ENCODE measurements around the gene MVD.

The MVD gene

DNA sequence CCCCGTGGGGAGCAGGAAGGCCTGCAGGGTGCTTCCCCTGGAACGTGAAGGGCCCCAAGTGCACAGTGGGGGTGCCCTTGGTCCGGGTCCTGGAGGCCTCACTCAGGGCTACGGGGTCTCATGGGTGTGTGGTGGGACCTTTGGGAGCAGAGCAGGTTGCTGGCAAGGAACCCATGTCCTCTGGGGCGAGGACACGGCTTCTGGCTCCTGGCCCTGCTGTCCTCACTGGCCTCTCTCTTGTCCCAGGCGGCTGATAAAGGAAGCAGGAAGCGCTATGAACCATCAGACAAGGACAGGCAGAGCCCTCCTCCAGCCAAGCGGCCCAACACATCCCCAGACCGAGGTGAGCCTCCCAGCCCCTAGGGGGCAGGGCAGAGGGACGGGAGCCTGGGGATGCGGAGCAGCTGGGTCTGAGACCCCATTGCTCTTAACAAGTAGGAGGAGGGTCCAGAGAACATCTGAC is 34.3 kb downstream of the MVD start:
- CTCF ChIA-PET: interaction anchor here (0.8 kb wide), 2 partner anchors 8 to 14 kb away, joined by 3 read pairs; no protein-coding TSS in a partner anchor
- no peak for DNase-seq (ENCODE audit: low read depth, low spot score)
- POLR2A ChIA-PET: no interaction called here
- TF ChIP-seq, protein P1, sequence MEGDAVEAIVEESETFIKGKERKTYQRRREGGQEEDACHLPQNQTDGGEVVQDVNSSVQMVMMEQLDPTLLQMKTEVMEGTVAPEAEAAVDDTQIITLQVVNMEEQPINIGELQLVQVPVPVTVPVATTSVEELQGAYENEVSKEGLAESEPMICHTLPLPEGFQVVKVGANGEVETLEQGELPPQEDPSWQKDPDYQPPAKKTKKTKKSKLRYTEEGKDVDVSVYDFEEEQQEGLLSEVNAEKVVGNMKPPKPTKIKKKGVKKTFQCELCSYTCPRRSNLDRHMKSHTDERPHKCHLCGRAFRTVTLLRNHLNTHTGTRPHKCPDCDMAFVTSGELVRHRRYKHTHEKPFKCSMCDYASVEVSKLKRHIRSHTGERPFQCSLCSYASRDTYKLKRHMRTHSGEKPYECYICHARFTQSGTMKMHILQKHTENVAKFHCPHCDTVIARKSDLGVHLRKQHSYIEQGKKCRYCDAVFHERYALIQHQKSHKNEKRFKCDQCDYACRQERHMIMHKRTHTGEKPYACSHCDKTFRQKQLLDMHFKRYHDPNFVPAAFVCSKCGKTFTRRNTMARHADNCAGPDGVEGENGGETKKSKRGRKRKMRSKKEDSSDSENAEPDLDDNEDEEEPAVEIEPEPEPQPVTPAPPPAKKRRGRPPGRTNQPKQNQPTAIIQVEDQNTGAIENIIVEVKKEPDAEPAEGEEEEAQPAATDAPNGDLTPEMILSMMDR (IDR thresholded peaks at IDR 0.05; ENCODE audit: insufficient read depth, low read length, missing control alignments): peak; percentile 56
- H3K4me3 ChIP-seq (ENCODE audit: low read depth, low read length): no peak overlapping the region

DNA sequence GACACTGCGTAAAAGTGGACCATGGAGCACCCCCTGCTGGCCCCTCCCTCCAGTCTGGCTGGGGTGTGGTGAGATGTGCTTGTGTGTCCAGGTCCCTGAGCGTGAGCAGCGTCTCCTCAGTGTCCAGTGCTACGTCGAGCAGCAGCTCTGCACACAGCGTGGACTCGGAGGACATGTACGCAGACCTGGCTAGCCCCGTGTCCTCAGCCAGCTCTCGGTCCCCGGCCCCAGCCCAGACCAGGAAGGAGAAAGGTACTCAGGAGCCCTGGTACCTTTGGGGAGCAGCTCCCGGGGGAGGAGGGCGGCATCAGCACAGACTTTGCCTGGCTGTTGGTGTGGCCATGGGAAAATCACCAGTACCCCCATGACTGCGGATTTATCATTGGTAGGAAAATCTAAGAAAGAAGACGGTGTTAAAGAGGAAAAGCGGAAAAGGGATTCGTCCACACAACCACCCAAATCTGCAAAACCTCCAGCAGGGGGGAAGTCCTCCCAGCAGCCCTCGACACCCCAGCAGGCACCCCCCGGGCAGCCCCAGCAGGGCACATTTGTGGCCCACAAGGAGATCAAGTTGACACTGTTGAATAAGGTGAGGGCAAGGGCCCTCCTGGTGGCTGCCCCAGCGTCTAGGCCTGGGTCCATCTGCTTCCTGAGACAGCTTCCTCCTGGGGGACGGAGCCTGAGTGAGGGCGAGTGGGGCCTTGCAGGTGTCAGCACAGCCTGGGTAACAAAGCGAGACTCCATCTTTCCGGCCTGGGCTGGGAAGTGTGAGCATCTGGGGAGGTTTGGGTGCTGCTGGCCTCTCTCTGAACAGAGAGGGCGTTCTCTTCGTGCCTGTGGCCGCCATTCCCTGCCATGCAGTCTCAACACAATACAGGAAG is 35.1 kb downstream of the MVD start:
- ChIA-PET POLR2A (no interaction called here), CTCF (interaction anchor here (1.0 to 1.1 kb wide), 2 partner anchors 9 to 11 kb away, joined by 4 read pairs; no protein-coding TSS in a partner anchor)
- no peak for DNase-seq (ENCODE audit: low read depth, low spot score)

DNA sequence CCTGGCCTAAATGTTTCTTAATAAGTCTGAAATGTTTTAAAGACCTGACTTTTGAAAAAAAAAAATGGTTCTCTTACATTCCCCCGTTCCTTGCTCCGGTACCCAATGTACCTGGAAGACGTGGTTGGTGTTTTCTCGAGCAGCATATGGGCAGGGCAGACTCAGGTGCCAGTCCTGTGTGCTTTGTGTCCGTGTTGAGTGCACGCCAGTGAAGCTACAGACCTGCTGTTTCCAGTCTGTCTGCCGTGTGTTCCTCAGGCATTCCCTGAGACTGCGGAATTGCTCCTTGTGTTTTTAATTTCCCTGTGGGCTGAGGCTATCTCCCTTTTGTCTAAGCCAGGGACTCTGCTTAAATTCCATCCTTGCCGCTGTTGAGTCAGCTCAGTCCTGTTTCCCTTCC is 36.2 kb downstream of the MVD start:
- ChIA-PET POLR2A (no interaction called here), CTCF (interaction anchor here (1.1 kb wide), 1 partner anchor 10 kb away, joined by 4 read pairs; no protein-coding TSS in a partner anchor)
- H3K4me3 ChIP-seq (ENCODE audit: low read depth, low read length): no peak overlapping the region
- TF ChIP-seq, protein P1 (IDR thresholded peaks at IDR 0.05; ENCODE audit: insufficient read depth, low read length, missing control alignments): no peak
- no peak for DNase-seq (ENCODE audit: low read depth, low spot score)

More for the DNA sequence above, 35.1 kb downstream of the MVD start:
- TF ChIP-seq, protein P1 (IDR thresholded peaks at IDR 0.05; ENCODE audit: insufficient read depth, low read length, missing control alignments): no peak
- no peak overlapping the region for H3K4me3 ChIP-seq (ENCODE audit: low read depth, low read length)

DNA sequence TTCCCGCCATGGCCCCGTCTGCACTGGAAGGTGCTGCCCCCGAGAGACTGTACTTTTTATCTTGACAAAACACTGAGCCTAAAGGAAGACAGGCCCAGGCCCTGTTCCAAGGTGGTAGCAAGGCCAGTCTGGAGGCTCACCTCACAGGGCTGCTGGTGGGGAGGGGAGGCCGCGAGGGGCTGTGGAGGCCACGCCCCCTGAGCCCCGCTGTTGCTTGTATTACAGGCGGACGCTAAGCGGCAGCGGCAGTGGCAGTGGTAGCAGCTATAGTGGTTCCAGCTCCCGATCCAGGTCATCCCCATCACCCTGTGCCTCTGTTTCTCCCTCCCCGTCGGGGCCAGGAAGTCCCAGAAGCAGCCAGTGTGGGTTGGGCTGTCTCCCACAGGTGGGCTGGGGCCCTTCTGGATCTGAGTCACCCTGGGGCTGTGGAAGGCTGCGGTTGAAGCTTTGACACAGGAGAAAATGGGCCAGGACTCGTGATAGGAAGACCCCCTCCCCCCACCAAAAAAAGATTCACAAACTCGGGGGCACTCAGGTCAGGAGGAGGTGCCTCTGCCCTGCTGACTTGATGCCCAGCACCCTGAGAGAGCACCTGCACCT is 37.8 kb downstream of the MVD start:
- POLR2A ChIA-PET: no interaction called here
- DNase-seq (ENCODE audit: low read depth, low spot score): no peak
- CTCF ChIA-PET: no interaction called here
- TF ChIP-seq, protein P1 (IDR thresholded peaks at IDR 0.05; ENCODE audit: insufficient read depth, low read length, missing control alignments): no peak
- H3K4me3 ChIP-seq (ENCODE audit: low read depth, low read length): no peak overlapping the region

DNA sequence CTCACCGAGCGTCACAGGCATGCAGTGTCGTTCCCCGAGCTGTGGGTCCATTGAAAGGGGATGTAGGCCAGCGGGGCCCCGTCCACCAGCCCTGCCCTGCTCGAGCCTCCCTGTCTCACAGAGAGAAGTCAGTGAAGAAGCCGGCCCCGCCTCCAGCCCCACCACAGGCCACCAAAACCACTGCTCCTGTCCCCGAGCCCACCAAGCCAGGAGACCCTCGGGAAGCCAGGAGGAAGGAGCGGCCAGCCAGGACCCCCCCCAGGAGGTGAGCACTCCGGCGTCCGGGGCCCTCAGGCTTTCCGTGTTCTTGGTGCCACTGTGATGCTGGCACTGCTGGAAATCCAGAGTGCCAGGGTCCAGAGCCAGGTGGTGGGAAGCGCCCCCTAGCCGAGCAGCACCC is 38.4 kb downstream of the MVD start:
- H3K4me3 ChIP-seq (ENCODE audit: low read depth, low read length): no peak overlapping the region
- ChIA-PET CTCF (no interaction called here), POLR2A (no interaction called here)
- no peak for DNase-seq (ENCODE audit: low read depth, low spot score)
- TF ChIP-seq, protein P1 (IDR thresholded peaks at IDR 0.05; ENCODE audit: insufficient read depth, low read length, missing control alignments): no peak

DNA sequence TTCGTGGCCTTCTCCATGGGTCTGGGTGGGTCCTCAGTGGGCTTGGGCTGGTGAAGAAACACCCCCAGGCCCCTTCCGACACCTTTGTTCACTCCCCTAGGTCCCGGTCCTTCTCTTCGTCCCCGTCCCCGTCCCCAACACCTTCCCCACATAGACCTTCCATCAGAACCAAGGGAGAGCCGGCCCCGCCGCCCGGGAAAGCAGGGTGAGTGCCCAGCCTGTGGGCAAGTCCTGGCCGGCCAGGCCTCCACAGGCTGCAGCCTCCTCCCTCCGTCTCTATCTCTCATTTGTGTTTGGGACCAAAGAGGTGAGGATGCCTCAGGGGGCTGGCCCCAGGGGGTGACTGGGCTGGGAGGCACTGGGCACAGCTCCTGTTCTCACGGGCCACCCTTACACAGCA is 39.0 kb downstream of the MVD start:
- no peak overlapping the region for H3K4me3 ChIP-seq (ENCODE audit: low read depth, low read length)
- ChIA-PET POLR2A (no interaction called here), CTCF (no interaction called here)
- TF ChIP-seq, protein P1 (IDR thresholded peaks at IDR 0.05; ENCODE audit: insufficient read depth, low read length, missing control alignments): no peak
- DNase-seq (ENCODE audit: low read depth, low spot score): no peak
